A673 (cell line): Measurements from ENCODE around the gene PTCH1.

ENCODE experiments used
- EZH2 ChIP-seq: fragments of 200-600 bp; sonication (generic); IDR thresholded peaks from 2 replicates; pipeline ENCODE4 v1.6.1; 2017; ENCODE audit warnings: borderline replicate concordance, low read depth, mild to moderate bottlenecking, mixed read lengths, antibody characterized with exemption, low read length; ENCODE audit not compliant: poor library complexity, severe bottlenecking
- TF ChIP-seq, protein P1 (sequence below): fragments of 300-800, 200-600 bp; sonication (generic); conservative IDR thresholded peaks from 2 replicates; pipeline ENCODE4 v1.5.1; 2017; ENCODE audit warnings: low read depth, mild to moderate bottlenecking, antibody characterized with exemption, low read length, moderate library complexity, mixed read lengths

DNA sequence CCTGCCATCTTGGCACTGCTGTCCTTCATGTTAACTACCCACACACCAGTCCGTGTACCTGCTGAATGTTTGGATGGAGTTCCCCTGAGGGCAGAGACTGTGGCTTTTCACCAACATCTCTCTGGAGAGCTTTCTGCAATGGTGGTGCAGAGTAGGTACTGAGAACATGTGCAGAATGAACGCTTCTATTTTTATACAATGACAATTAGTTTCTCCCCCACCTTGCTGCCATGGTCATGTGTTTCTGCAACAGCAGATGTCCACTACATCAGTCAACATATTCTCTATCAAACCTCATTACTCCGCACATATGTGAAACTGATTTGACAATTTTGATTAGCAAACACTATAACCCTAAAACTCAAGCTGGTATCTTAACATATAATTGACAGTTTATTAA is 14.5 kb downstream of the PTCH1 start:
- no peak for TF ChIP-seq EZH2
- TF ChIP-seq, protein P1, sequence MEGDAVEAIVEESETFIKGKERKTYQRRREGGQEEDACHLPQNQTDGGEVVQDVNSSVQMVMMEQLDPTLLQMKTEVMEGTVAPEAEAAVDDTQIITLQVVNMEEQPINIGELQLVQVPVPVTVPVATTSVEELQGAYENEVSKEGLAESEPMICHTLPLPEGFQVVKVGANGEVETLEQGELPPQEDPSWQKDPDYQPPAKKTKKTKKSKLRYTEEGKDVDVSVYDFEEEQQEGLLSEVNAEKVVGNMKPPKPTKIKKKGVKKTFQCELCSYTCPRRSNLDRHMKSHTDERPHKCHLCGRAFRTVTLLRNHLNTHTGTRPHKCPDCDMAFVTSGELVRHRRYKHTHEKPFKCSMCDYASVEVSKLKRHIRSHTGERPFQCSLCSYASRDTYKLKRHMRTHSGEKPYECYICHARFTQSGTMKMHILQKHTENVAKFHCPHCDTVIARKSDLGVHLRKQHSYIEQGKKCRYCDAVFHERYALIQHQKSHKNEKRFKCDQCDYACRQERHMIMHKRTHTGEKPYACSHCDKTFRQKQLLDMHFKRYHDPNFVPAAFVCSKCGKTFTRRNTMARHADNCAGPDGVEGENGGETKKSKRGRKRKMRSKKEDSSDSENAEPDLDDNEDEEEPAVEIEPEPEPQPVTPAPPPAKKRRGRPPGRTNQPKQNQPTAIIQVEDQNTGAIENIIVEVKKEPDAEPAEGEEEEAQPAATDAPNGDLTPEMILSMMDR = no peak
